Liver (tissue), 3 donors: ENCODE results near the gene TNS1.

Experiments
- CTCF ChIP-seq: fragments of 150-350 bp; IDR thresholded peaks from 2 replicates; pipeline ENCODE4 v1.5.1; 2017; ENCODE audit warnings: improper control_type of control experiment, low read depth, low read length; ENCODE audit not compliant: missing input control
- MAX ChIP-seq: IDR thresholded peaks from 2 replicates; pipeline ENCODE4 v1.6.1; 2016; ENCODE audit warnings: antibody characterized with exemption
- RAD21 ChIP-seq, 2 donors: IDR thresholded peaks; 2 replicates each; pipeline ENCODE4 v1.6.1; 2016; ENCODE audit warnings: antibody characterized with exemption in 2 of 2, mild to moderate bottlenecking in 2 of 2
- RXRA ChIP-seq, 2 donors: IDR thresholded peaks; 2 replicates each; pipeline ENCODE4 v1.6.1; 2017 to 2018; ENCODE audit warnings: antibody characterized with exemption in 2 of 2, mild to moderate bottlenecking in 1 of 2
- YY1 ChIP-seq: IDR thresholded peaks from 2 replicates; pipeline ENCODE4 v1.6.1; 2016; ENCODE audit warnings: antibody characterized with exemption, mild to moderate bottlenecking
- donor health status: healthy.
- donor health status: healthy.

DNA sequence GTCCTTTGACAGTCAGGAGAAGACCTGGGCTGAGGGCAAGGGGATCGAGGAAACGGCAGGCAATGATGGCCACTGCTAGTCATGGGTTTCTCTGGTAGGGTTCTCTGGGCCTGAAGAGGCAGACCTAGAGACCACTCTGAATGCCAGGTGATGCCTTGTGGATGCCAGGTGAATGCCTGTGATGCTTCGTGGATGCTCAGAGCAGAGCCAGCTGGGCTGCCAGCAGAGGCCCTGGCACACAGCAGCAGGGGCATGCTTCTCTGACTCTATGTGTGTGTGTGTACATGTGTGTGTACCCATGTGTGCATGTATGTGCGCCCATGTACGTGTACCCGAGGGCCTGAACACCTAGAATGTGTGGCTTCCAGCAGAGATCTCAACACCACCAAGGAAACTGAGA lies 172.0 kb downstream of the TNS1 start:
- TF ChIP-seq CTCF (no peak), MAX (no peak), RXRA (IDR thresholded peaks at IDR 0.05) (no peak), YY1 (no peak), RAD21 (IDR thresholded peaks at IDR 0.05) (no peak)
